Left renal cortex interstitium (tissue), 4 donors: ENCODE data around the gene DNAJB11. TPM values are rescaled to one million over a fixed set of nuclear protein-coding genes. Genes with fewer than 3 reads are reported as not detected.
"Not testable (repeated sequence)": the region's sequence is repeated elsewhere in the genome, so short reads cannot be mapped to it uniquely, and the experiment has no call there.

ENCODE experiments used
- DNase-seq, 4 donors: peaks; one replicate each; pipeline ENCODE4 v3.0.0-alpha.2; 2013; ENCODE audit warnings: low read depth in 4 of 4, low spot score in 2 of 4, missing footprints in 1 of 4
- polyA plus RNA-seq, 4 donors: library from polyadenylated mRNA; unstranded; fragments of 120-200 nt; gene quantifications; one replicate each; pipeline ENCODE4 v1.2.1, GENCODE V29; 2013; ENCODE audit not compliant: insufficient read length in 4 of 4

DNAJB11 gene
- polyA plus RNA-seq, 4 donors = 63.6 to 78.2 (median 71.5) TPM

DNA sequence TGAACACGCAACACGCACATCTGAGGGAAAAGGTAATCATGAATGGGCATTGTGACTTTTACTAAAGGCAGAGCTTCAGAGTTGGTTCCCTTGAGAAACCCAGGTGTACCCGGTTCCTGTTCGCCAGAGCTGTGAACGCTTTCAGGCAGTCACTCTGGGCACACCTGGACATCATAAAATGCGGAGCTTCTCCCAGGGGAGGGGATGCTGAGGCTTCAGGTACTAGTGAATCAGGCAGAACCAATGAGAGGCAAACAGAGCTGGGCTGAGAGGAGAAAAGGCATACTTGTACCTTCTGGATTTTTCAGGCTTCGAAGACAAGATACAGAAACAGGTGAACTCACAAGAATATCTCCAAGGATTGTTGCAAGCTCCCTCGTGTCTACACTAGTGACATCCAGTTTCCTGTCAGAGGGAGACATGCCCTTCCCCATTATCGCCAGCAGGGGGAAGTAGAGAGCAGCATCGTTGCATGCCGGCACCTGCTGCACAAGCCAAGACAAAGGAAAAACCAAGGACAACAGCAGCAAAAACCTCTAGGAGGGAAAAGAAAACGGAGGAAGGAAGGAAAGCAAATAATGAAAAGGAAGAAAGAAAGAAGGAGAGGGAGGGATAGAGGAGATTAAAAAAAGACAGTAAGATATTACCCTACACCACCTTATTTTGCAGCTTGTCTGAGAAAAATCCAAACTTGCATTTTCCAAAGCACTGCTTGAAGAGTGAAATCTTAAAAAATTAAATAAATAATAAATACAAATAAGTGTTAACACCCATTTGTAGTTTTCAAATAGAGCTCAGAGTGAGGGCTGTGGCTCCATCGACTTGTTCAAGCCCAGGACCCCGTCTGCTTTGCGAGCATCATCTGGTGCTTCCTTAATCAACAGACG is 44.3 kb downstream of the DNAJB11 start:
- DNase-seq = peak; percentile 42 to 71 (median 58)

DNA sequence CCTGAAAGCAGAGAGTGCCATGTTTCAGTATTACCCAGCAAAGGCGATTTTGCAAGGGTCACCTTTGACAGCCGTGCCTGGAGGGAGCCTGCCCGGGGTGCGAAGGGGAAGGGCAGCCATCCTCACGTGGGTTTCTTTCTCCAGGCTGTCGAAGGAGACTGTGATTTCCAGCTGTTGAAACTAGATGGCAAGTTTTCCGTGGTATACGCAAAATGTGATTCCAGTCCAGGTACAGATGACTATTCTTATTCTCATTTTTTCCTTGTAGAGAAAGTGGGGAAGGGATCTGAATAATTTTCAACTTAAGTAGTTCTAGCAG is 45.7 kb downstream of the DNAJB11 start:
- no peak for DNase-seq

DNA sequence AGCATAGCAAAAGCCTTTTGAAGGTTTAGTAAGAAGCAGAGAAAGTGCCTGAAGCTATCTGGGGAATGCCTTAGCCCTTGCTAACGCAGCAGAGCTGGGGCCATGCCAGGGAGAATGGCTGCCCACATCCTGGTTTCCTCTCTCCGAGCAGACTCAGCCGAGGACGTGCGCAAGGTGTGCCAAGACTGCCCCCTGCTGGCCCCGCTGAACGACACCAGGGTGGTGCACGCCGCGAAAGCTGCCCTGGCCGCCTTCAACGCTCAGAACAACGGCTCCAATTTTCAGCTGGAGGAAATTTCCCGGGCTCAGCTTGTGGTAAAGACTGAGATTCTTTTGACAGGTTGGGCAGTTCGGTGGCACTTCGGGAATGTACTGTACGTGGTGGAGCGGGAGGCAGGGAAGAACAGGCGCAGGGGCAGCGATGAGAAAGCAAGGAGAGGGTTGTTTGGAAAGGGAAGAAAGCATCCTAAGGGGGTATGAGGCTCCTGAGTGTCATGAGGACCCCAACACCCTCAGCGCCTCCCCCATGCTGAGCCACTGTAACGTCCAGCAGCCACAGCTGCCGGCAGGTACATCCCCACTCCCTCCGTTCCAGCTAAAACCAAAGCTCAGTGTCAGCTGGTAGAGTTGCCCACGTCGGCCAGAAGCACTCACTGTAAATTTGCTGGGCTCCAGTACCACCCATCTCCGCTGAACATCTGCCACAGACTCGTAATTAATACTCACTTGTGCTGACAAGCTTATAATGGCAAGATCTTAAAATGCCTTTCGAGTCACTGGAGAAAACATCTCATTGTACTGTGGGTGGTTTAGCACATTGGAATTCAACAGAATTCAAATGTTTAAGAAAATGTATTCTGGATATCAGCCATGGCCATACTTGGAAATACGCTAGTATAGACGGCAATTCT is 46.8 kb downstream of the DNAJB11 start:
- DNase-seq = peak in 2 of 4 donors; percentile 49 to 52

DNA sequence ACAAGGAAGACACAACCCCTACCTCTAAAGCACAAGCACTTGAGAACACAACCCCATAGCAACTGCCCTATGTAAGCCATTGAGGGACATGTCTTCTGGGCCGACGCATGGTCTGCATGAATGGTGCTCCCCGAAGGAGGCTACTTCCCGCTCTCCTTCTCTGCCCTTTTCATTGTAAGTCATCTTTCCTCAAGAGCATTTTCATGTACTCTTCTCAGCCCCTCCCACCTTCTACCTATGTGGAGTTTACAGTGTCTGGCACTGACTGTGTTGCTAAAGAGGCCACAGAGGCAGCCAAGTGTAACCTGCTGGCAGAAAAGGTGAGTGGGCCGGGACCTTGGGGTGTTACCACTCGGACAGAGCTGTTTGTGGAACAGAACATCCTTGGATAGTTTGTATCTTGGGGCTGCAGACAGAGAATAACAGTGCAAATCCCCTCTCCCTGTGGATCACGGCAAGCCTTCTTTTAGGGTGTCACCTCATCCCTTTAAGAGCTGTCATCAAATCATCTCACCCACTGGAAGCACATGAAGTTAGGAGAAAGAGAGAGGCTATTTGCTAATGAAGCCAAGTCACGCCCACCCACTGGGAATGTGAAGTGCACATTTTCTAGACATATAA is 47.9 kb downstream of the DNAJB11 start:
- DNase-seq = no peak

DNA sequence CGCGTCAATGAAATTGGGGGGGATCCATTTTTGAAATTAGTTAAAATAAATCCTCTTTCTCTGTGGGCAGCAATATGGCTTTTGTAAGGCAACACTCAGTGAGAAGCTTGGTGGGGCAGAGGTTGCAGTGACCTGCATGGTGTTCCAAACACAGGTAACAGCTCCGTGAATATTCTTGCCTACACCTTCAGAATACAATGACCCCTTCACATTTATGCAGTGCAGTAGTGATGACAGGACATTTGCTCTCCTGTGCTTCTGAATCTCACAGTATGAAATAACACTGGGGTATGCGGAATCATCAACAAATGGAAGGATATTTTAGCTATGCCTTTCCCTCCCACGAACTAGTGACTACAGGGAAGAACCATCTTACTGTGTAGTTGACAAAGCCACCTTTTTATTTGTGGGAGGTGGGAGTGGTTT is 49.3 kb downstream of the DNAJB11 start:
- no peak for DNase-seq

DNA sequence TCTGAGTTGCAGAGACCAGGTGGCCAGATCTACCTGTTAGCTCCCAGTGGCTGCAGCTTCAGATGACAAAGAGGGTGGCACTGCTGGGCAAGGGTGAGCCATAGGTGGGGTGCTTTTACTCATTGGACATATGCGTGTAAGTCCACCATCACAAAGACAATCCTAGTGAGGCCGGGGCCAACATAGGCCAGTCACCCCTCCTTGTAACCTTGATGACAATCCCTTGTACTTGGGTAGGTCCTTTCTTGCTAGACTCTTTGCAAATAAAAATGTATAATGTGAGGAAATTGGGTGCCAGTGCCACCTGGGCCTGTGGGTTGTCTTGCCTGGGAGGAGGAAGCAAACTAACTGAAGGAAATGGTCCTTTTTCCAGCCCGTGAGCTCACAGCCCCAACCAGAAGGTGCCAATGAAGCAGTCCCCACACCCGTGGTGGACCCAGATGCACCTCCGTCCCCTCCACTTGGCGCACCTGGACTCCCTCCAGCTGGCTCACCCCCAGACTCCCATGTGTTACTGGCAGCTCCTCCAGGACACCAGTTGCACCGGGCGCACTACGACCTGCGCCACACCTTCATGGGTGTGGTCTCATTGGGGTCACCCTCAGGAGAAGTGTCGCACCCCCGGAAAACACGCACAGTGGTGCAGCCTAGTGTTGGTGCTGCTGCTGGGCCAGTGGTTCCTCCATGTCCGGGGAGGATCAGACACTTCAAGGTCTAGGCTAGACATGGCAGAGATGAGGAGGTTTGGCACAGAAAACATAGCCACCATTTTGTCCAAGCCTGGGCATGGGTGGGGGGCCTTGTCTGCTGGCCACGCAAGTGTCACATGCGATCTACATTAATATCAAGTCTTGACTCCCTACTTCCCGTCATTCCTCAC is 49.9 kb downstream of the DNAJB11 start:
- no peak for DNase-seq

DNA sequence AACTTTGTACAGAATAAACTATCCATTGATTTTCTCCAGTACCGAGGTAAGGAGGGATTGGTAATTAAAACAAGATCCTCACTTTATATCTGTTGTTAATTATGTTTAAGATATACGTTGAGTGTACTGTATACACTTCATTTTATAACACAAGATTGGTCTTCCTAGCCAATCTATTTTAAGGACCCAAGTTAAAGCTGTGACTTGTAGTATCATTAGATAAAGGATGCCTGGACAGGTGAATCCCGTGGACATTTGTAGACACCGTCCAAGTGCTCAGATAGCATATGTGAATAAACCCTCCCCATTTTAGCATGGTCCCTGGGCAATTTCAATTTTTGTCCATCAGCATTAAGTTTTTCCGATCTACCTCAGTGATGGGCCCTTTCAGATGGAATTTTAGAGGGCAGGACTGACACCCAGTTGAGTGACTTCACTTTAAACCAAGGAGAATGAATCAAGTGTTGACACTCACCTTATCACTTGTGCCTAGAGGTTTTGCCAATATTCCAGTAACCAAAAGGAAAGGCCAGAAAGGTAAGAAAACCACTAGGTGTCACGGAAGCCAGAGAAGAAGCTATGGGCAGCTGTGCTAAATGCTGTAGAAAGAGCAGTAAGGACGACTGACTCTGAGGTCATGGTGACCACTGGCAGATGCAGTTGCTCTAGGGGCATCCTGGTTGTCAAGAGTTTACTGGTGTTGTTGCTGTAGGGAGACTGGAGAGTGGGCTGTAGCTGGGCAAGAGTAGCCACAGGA is 51.6 kb downstream of the DNAJB11 start:
- DNase-seq = no peak

DNA sequence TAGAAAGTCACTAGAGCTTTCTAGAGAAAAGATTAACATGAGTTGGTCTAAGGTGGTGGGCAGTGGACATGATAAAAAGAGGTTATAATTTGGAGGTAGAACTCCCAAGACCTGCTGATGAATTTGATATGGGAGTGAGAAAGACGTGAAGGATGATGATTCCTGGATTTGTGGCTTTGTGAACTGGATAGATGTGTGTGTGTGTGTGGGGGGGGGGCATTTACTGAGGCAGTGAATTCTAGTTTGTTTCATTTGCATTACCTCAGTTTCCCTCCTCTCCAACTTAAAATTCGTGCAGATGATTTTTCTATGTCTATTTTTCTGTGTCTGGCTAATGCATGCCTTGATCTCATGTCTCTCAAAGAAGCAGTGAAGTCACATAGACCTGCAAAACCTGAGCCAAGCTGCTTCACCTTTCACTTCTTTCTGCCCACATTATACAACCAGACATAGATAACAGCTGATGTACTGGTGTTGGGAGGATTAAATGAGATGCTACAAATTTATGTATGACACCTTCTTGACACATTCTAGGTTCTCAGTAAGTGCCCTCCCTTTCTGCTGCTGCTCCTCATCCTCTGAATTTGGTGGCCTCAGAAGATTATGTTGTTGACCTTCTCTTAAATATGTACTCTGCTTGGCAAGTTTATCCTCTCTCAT is 52.3 kb downstream of the DNAJB11 start:
- no peak for DNase-seq

DNA sequence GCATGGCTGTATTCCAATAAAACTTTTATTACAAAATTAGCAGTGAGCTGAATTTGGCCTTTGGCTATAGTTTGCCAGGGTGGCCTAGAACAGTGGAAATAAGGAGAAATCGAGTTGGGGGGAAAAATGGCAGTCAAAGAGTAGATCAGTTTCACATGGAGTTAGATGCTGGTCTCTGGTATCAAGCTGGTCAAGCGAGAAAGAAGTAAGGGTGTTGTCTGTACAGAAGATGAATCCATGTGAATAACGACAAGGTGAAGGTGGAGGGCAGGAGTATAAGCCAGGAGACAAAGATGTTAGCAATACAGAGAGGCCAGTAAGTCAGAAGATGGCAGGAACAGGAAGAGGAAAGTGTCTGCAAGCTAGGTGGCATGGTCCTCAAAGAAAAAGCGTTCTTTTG is 54.1 kb downstream of the DNAJB11 start:
- DNase-seq = no peak

DNA sequence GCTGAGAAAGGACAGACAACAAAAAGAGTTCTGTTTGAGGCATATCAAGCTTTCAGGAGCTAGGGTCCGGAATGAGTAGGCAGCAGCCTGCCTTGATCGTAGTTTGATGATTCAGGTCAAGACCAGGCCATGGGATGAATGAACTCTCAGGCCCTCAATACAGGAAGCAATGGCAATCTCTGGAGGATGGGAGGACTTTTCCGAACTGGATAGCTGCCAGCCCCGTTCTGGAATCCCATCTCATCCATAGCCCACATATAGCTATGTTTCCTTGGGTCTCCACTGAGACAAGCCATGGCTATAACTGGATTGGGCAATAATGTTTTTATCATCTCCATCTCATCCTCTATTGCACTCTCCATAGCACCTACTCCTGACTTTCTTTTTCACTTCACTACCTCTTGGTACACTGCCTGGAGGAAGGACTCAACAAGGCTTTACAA is 55.1 kb downstream of the DNAJB11 start:
- no peak for DNase-seq

DNA sequence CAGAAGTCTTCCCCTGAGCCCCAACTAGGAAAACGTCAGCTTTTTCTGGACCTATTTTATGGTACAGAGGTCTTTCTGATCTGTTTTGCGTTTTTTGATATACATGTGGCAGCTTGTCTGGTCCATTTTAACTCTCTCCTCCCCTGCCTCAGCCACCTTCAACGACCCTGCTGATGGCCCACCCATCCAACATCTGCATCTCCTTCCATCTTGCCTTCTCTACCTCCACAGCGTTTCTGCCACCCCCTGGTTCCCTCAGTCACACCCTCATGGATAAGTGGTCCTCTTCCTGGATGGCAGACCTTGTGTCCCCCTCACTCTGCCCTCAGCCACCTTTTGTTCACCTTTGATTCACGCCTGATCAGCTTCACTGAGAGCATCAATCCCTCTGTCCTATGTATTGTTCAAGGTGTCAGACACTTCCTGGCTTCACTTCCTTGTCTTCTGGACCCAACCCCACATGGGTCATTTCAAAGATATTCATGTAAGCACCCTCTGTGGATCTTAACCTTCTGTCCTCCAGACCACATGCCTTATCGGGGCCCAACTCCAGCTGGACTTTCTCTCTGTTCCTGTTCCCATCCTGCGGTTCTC is 55.8 kb downstream of the DNAJB11 start:
- DNase-seq = no peak

DNA sequence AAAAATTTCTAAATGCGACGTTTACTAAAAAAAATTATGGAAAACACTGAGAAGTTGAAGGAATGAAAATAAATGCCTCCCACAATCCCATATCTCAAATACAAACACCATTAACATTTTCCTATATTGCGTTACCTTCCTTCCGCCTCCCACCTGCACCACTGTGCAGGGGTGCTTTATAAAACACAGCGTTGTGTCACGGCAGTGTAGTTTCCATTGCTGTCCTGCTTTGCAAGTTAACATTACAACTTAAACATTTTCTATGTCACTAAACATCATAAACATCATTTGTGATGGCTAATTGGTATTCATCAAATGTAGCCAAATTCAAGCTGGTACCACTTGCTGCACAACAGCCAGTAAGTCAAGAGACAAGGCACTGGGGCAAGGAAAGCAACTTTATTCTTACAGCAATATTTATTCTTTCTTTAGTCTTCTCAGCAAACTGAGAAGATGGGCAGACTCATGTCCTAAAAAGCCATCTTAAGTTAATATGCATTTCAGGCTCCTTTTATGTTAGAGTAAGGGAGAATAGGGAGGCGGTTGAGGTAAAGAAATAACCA is 57.4 kb downstream of the DNAJB11 start:
- no peak for DNase-seq

DNA sequence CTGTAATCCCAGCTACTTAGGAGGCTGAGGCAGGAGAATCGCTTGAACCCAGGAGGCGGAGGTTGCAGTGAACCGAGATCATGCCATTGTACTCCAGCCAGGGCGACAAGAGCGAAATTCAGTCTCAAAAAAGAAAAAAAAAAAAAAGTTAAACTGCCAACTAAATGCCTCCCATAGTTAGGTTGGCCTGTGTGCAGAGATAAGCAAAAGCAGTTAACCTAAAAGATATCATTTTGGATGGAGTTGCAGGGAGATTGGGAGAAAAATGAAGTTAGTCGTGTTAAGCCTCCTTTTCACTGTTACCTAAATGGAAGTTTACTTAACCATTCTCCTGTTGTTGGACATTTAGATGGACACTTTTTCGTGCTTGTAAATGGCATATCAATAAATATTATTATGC is 58.2 kb downstream of the DNAJB11 start:
- DNase-seq = no peak

DNA sequence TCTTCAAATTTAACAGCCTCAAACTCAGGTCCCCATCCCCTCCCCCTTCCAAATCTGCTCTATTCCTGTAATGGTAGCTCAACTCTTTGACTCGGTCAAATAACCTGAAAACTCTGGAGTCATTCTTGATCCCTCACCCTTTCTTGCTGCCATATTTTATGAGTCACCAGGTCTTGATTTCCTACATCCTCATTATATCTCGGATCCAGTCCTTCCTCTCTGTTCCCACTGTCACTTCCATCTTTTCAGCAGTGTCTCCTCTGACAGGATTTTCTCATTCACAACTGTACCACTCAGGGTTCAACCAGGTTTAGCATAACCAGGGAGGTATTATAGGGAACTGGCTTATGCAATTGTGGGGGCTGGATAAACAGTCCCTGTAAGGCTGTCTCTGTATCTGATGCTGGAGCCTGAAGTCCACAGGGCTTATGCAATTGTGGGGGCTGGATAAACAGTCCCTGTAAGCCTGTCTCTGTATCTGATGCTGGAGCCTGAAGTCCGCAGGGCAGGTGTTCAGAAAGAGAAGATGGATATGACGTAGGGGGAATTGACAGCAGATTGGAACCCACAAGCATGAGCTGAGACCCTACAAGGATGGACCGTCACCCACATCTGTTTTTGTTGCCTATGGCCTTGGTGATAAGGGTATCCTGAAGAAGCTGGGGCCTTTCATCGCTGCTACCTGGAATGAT is 60.6 kb downstream of the DNAJB11 start:
- DNase-seq = no peak

DNA sequence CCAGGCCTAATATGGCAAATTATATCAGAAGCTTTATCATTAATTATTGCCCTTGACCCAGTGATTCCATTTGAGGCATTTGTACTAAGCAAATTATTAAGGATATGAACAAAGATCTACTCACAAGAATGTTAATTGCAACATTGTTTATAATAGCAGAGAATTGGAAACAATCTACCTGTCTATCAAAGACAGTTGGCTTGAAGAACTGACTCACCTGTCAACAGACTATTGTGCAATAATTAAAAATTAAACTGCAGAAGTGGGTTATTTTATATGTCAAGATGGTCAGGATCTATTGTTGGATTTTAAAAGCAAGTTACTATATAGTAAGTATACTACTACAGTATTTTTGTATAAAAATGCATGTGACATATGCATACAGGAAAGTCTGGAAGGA is 63.0 kb downstream of the DNAJB11 start:
- no peak for DNase-seq

DNA sequence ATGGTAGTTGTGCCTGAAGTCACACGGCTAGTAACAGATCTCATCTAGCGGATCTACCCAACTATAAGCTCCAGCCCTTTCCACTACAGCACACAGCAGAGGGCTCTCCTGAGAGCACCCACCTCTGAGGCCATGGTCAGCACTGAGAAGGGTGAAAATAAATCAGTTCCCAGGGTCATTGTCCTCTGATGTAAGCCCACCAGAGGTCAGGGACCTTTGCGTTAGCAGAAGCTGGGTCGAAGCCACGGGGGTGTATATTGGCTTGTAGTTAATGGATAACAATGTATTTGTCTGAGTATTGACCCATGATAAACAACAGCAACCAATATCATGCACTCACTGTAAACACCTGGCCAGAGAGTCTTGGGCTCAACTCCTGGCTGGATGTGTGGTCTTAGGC is 63.7 kb downstream of the DNAJB11 start:
- DNase-seq = not testable (repeated sequence)
